Measurements from ENCODE around the gene GRAMD2B.
"Not testable (repeated sequence)": the region's sequence is repeated elsewhere in the genome, so short reads cannot be mapped to it uniquely, and the experiment has no call there.

The GRAMD2B gene

GRCh38 chr5:126513302-126513701 is 90.1 kb downstream of the GRAMD2B start:
- no peak for DNase-seq (ENCODE audit: low read depth, low spot score)

GRCh38 chr5:126513703-126514102 is 90.5 kb downstream of the GRAMD2B start:
- no peak for DNase-seq (ENCODE audit: low read depth, low spot score)

GRCh38 chr5:126514131-126514557 is 90.9 kb downstream of the GRAMD2B start:
- no peak for DNase-seq (ENCODE audit: low read depth, low spot score)

- DNase-seq (ENCODE audit: low read depth, low spot score): no peak
Measured at GRCh38 chr5:126514558-126515141, 91.4 kb downstream of the GRAMD2B start.

- DNase-seq (ENCODE audit: low read depth, low spot score): no peak
Measured at GRCh38 chr5:126515337-126515736, 92.1 kb downstream of the GRAMD2B start.

- no peak for DNase-seq (ENCODE audit: low read depth, low spot score)
Measured at GRCh38 chr5:126516133-126516532, 92.9 kb downstream of the GRAMD2B start.

GRCh38 chr5:126516852-126517251 is 93.6 kb downstream of the GRAMD2B start:
- DNase-seq (ENCODE audit: low read depth, low spot score): no peak

GRCh38 chr5:126519223-126519622 is 96.0 kb downstream of the GRAMD2B start:
- not testable (repeated sequence) for DNase-seq (ENCODE audit: low read depth, low spot score)

GRCh38 chr5:126519637-126520592 is 96.7 kb downstream of the GRAMD2B start:
- no peak for DNase-seq (ENCODE audit: low read depth, low spot score)

- no peak for DNase-seq (ENCODE audit: low read depth, low spot score)
Measured at GRCh38 chr5:126520593-126520953, 97.4 kb downstream of the GRAMD2B start.

GRCh38 chr5:126521130-126521529 is 97.9 kb downstream of the GRAMD2B start:
- peak; percentile 74 for DNase-seq (ENCODE audit: low read depth, low spot score)

- DNase-seq (ENCODE audit: low read depth, low spot score): no peak
Measured at GRCh38 chr5:126523818-126524510, 100.8 kb downstream of the GRAMD2B start.

- DNase-seq (ENCODE audit: low read depth, low spot score): peak; percentile 64
Measured at GRCh38 chr5:126525630-126526245, 102.5 kb downstream of the GRAMD2B start.

GRCh38 chr5:126526493-126526892 is 103.3 kb downstream of the GRAMD2B start:
- no peak for DNase-seq (ENCODE audit: low read depth, low spot score)

GRCh38 chr5:126527158-126527557 is 103.9 kb downstream of the GRAMD2B start:
- no peak for DNase-seq (ENCODE audit: low read depth, low spot score)

GRCh38 chr5:126527892-126528291 is 104.7 kb downstream of the GRAMD2B start:
- no peak for DNase-seq (ENCODE audit: low read depth, low spot score)

GRCh38 chr5:126531543-126532120 is 108.4 kb downstream of the GRAMD2B start:
- DNase-seq (ENCODE audit: low read depth, low spot score): no peak

GRCh38 chr5:126534553-126534952 is 111.3 kb downstream of the GRAMD2B start:
- no peak for DNase-seq (ENCODE audit: low read depth, low spot score)

GRCh38 chr5:126535856-126536545 is 112.8 kb downstream of the GRAMD2B start:
- DNase-seq (ENCODE audit: low read depth, low spot score): no peak

GRCh38 chr5:126536874-126537273 is 113.7 kb downstream of the GRAMD2B start:
- no peak for DNase-seq (ENCODE audit: low read depth, low spot score)

- no peak for DNase-seq (ENCODE audit: low read depth, low spot score)
Measured at GRCh38 chr5:126538579-126538978, 115.4 kb downstream of the GRAMD2B start.
